Measurements from ENCODE around the gene C17orf75. TPM values are rescaled to one million over a fixed set of nuclear protein-coding genes. Genes with fewer than 3 reads are reported as not detected.

C17orf75 gene
- total RNA-seq, 1 experiment from 2014 or later: 27.0 TPM

DNA sequence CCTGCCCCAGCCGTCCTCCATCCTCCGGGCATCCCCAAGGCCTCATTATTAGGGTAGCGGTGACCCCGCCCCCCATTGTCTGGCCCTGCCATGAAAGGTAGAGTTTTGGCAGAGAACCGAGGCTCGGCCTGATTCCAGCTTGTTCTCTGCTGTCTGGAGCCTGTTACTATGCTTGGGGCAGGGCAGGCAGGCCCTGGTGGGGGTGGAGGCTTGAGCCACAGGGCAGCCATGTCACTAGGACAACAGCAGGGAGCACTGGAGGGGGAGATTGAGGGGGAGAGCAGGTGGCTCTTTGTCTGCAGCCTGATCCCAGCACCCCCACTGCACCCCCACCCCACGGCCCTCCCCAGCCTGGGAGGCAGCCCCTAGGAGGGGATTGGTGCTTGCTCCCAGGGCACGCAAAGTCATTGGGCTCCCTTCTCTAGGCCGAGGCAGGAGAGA, 60.9 kb downstream of the C17orf75 start:
- no peak overlapping the region for H3K4me2 ChIP-seq (ENCODE audit: low read length)

GRCh38 chr17:32279891-32280716, 61.9 kb downstream of the C17orf75 start:
- DNase-seq: no peak
- Histone ChIP-seq H4K20me1 (ENCODE audit: low read length) (no peaks in the 10 kb centered on the region), H3K79me2 (ENCODE audit: low read length) (no peaks in the 10 kb centered on the region), H3K27me3 (ENCODE audit: low read length) (no peaks in the 10 kb centered on the region), H3K36me3 (ENCODE audit: low read depth, low read length) (no peaks in the 10 kb centered on the region), H3K9me2 (replicated peaks; ENCODE audit: low read length) (no peaks in the 10 kb centered on the region), H3K4me3 (ENCODE audit: low read length) (no peak overlapping the region), H3K4me2 (ENCODE audit: low read length) (no peak overlapping the region), H3K9me3 (ENCODE audit: low read length) (no peaks in the 10 kb centered on the region), H3F3A (ENCODE audit: low read length, unreplicated experiment) (no peaks in the 10 kb centered on the region), H3K9ac (ENCODE audit: low read length) (no peak overlapping the region), H3K4me1 (ENCODE audit: insufficient read depth, low read length) (peaks cover under 1% of the 10 kb centered on the region; the same call in 1 of the 2 replicates), H3K27ac (ENCODE audit: low read length) (no peak overlapping the region), H2AFZ (ENCODE audit: low read length) (no peak overlapping the region)
- CTCF ChIA-PET: no interaction called here
- no peak for ATAC-seq
- intact Hi-C loops (cut with micrococcal nuclease): no loop called here
- no TSS peak for BruUV-seq (replicated peaks)
- TF ChIP-seq, protein P1, sequence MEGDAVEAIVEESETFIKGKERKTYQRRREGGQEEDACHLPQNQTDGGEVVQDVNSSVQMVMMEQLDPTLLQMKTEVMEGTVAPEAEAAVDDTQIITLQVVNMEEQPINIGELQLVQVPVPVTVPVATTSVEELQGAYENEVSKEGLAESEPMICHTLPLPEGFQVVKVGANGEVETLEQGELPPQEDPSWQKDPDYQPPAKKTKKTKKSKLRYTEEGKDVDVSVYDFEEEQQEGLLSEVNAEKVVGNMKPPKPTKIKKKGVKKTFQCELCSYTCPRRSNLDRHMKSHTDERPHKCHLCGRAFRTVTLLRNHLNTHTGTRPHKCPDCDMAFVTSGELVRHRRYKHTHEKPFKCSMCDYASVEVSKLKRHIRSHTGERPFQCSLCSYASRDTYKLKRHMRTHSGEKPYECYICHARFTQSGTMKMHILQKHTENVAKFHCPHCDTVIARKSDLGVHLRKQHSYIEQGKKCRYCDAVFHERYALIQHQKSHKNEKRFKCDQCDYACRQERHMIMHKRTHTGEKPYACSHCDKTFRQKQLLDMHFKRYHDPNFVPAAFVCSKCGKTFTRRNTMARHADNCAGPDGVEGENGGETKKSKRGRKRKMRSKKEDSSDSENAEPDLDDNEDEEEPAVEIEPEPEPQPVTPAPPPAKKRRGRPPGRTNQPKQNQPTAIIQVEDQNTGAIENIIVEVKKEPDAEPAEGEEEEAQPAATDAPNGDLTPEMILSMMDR (conservative IDR thresholded peaks at IDR 0.05; ENCODE audit: low read depth, low read length): no peak
- TF ChIP-seq EZH2phosphoT487 (IDR thresholded peaks at IDR 0.05; ENCODE audit: borderline replicate concordance, low read length) (no peak), EZH2 (IDR thresholded peaks at IDR 0.05; ENCODE audit: low read length, unreplicated experiment) (no peak)
- POLR2A ChIA-PET (ENCODE audit: unreplicated experiment): no interaction called here

More for the DNA sequence above, 60.9 kb downstream of the C17orf75 start:
- Histone ChIP-seq H3K27me3 (ENCODE audit: low read length) (no peaks in the 10 kb centered on the region), H3K4me3 (ENCODE audit: low read length) (no peak overlapping the region), H3K9me2 (replicated peaks; ENCODE audit: low read length) (no peaks in the 10 kb centered on the region), H2AFZ (ENCODE audit: low read length) (no peak overlapping the region), H3K79me2 (ENCODE audit: low read length) (no peaks in the 10 kb centered on the region), H3K4me1 (ENCODE audit: insufficient read depth, low read length) (no peaks in the 10 kb centered on the region), H4K20me1 (ENCODE audit: low read length) (no peaks in the 10 kb centered on the region), H3K9me3 (ENCODE audit: low read length) (no peaks in the 10 kb centered on the region), H3K27ac (ENCODE audit: low read length) (no peak overlapping the region), H3K9ac (ENCODE audit: low read length) (no peak overlapping the region), H3F3A (ENCODE audit: low read length, unreplicated experiment) (no peaks in the 10 kb centered on the region), H3K36me3 (ENCODE audit: low read depth, low read length) (no peaks in the 10 kb centered on the region)
- no peak for DNase-seq
- POLR2A ChIA-PET (ENCODE audit: unreplicated experiment): no interaction called here
- BruUV-seq (replicated peaks): no TSS peak
- CTCF ChIA-PET: no interaction called here
- TF ChIP-seq EZH2phosphoT487 (IDR thresholded peaks at IDR 0.05; ENCODE audit: borderline replicate concordance, low read length): no peak
- TF ChIP-seq, protein P1 (conservative IDR thresholded peaks at IDR 0.05; ENCODE audit: low read depth, low read length): no peak
- ATAC-seq: no peak
- intact Hi-C loops (cut with micrococcal nuclease): no loop called here

DNA sequence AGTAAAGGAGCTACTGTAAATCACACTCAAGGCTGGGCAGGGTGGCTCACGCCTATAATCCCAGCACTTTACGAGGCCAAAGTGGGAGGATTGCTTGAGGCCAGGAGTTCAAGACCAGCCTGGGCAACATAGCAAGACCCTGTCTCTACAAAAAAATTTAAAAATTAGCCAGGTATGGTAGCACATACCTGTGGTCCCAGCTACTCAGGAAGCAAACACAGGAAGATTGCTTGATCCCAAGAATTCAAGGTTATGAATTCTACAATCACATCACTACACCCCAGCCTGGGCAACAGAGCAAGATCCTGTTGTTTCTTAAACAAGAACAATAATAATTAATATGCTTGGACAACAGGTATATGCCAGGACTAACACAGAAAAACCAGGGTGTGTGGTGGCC, 63.2 kb downstream of the C17orf75 start:
- BruUV-seq (replicated peaks): no TSS peak
- H3K4me1 ChIP-seq (ENCODE audit: insufficient read depth, low read length): peaks cover 6% of the 10 kb centered on the region; the same call in 1 of the 2 replicates
- TF ChIP-seq EZH2 (IDR thresholded peaks at IDR 0.05; ENCODE audit: low read length, unreplicated experiment) (no peak), EZH2phosphoT487 (IDR thresholded peaks at IDR 0.05; ENCODE audit: borderline replicate concordance, low read length) (no peak)
- TF ChIP-seq, protein P1 (conservative IDR thresholded peaks at IDR 0.05; ENCODE audit: low read depth, low read length): no peak
- ChIA-PET CTCF (no interaction called here), POLR2A (ENCODE audit: unreplicated experiment) (no interaction called here)
- no peak overlapping the region for H3K4me3 ChIP-seq (ENCODE audit: low read length)
- no peak for DNase-seq
- no peaks in the 10 kb centered on the region for H3F3A ChIP-seq (ENCODE audit: low read length, unreplicated experiment)
- no peaks in the 10 kb centered on the region for H3K9me2 ChIP-seq (replicated peaks; ENCODE audit: low read length)
- no peaks in the 10 kb centered on the region for H3K27me3 ChIP-seq (ENCODE audit: low read length)
- no peaks in the 10 kb centered on the region for H3K36me3 ChIP-seq (ENCODE audit: low read depth, low read length)
- no peaks in the 10 kb centered on the region for H4K20me1 ChIP-seq (ENCODE audit: low read length)
- no peak overlapping the region for H3K9ac ChIP-seq (ENCODE audit: low read length)
- intact Hi-C loops (cut with micrococcal nuclease): no loop called here
- H2AFZ ChIP-seq (ENCODE audit: low read length): no peak overlapping the region
- no peak overlapping the region for H3K4me2 ChIP-seq (ENCODE audit: low read length)
- H3K9me3 ChIP-seq (ENCODE audit: low read length): no peaks in the 10 kb centered on the region
- H3K27ac ChIP-seq (ENCODE audit: low read length): no peak overlapping the region
- no peak for ATAC-seq
- no peaks in the 10 kb centered on the region for H3K79me2 ChIP-seq (ENCODE audit: low read length)
